Measurements from ENCODE around the gene SPDEF.

SPDEF gene

DNA sequence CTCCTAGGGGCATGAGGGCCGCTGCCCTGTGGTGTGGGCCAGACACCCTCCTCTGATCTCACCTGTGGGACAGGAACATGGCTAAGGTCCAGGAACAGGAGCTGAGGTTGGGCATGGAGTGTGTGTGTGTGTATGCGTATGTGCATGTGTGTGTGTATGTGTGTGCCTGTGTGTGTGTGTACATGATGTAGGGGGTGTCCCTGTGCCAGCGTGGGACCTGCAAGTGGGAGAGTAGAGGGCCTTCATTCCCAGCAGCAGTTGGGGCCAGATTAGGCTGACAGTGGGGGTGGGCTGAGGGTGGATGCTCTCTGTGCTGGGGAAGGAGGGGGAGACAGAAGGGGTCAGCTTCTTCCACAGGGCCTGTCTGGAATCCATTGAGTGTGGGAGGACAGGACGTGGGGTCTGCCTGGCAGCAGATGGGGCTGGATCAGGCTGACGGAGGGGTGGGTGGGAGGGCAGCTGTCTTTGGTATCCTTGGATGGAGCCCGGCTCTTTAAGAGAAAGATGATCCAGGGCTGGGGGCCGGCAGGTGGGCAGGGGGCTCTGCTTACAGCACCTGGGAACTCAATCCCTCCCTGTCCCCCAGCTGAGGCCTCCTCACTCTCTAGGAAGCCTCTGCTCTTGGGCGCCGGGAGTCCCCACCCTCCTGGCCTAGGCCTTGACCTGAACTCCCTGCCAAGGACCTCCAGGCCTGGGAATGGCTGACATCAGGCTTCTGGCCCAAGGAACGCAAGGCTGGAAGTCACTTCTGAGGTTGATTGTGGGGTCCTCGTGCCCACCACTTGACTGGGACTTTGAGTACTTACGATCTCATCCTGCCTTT is 44.0 kb downstream of the SPDEF start:
- no peak for DNase-seq

DNA sequence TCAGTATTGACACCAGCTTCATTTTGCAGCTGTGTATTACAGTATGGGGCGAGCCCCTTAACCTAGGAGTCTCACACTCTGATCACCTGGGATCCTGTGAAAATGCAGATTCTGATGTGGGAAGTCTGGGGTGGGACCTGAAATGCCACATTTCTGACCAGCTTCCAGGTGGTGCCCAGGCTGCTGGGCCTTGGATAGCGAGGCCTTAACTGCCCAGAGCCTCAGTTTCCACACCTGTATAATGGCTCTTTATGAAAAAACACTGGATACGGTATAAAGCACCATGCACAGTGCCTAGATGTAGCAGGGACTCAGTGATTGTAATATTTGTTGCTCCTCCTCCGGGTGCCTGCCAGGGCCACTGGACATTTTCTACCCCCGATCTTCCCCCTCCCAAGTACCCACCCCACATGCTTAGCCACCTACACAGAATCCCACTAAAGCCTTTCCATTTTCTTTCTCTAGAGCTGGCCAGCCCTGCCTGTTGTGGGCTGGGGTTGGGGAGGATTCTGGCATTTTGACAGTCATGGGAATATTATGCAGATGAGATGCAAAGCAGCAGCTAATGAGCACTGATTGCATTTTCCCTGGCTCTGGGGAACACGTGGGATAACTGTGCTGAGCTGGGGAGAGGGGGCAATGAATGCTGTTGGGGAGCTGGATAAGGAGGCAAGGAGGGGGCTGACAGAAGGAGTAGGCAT is 44.8 kb downstream of the SPDEF start:
- DNase-seq = no peak

DNA sequence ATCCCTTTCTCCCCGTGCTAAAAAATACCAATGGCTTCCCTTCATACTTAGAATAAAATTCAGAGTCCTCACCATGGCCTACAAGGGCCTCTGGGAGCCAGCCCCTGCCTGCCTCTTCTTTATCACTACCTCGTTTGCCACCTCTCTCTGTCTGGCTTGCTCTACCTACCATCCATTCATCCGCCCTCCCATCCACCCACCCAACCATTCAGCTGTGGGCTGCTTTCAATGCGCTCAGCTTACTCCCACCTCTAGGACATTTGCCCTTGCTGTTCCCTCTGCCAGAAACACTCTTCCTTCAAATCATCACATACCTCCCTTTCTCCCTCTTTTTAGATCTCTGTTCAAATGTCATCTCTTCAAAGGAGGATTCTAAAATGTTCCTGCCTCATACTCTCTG is 45.8 kb downstream of the SPDEF start:
- no peak for DNase-seq

DNA sequence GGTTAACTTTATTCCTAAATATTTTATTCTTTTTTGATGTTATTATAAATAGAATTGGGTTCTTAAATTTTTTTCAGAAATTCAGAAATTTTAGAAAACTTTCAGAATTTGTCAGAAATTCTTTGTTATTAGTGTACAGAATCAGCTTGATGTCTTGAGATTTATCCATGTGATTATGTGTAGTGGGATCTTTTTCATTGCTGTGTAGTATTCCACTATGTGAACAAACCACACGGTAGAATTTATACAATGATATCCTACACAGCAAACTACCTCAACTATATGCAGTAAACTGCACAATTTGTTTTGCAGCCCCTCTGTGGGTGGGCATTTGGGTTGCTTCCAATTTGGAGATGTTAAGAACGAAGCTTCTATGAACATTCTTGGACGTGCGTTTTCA is 46.3 kb downstream of the SPDEF start:
- DNase-seq = no peak

DNA sequence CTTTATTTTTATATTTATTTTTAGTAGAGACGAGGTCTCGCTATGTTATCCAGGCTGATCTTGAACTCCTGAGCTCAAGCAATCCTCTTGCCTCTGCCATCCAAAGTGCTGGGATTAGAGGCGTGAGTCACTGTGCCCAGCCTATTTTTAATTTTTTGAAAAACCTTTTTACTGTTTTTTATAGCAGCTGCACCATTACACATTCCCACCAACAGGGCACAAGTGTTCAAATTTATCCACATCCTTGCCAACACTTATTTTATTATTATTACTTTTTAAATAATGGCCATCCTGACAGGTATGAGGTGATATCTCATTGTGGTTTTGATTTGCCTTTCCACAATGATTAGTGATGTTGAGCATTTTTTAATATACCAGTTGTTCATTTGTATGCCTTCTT is 47.7 kb downstream of the SPDEF start:
- no peak for DNase-seq

DNA sequence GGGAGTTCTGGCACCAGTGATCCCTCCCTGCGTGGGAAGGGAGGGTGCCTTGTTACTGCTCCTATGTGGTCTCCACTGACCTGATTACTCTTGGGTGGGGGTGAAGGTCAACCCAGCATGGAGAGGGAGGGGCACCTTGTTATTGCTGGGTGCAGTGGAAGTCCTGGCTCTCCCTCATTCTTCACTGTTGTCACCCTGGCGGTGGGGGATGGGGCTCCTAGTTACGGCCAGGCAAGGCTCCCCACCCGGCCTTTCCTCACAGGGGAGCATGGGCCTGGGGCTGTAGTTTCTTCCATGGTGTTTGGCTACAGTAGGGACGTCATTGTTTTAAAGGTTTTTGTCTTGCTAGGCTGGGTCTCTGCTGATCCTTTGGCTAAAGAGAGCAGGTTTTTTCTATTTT is 49.4 kb downstream of the SPDEF start:
- DNase-seq = no peak

DNA sequence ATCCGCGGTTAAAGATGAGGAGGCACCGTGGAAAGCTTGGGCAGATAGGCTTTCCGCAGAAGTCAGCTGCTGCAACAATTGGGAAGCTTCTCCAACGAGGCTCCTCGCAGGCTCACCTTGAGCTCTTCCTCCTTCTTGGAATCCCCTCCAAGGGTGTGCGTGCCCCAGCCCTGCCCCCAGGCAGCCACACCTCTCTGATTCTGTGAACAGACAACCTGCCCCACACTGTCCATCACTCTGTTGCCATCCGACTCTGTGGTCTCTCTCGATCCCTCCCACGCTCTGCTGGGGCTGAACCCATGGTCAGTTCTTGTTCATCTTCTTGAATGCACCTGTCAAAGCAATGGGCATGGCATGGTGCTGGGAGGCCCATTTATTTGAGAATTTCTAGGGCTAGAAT is 58.7 kb downstream of the SPDEF start:
- DNase-seq = no peak

DNA sequence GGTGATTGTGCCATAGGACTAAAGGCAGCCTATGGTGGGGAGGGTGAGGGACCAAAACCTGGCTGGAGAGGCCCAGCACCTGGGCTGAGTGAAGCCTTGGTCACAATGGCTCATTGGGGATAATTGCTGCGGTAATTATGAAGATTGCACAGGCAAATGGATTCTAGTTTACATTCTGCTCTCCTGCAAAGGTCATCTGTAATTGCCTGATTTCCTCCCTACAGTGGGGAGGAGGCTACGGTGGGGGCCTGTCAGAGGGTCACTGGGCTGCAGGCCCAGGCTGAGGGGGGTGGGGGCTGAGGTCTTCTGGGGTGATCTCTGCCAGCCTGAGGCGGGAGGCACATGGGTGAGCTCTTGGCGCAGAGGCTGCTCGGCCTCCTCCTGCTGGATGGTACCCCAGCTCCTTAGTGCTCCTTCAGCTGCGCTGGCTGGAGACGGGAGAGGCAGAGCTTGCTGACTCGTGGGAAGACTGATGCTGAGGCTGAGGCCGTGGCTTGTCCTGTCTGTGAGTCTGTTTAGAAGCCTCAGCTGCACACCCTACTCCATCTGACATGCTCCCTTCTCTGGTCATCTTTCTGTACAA is 59.9 kb downstream of the SPDEF start:
- no peak for DNase-seq

DNA sequence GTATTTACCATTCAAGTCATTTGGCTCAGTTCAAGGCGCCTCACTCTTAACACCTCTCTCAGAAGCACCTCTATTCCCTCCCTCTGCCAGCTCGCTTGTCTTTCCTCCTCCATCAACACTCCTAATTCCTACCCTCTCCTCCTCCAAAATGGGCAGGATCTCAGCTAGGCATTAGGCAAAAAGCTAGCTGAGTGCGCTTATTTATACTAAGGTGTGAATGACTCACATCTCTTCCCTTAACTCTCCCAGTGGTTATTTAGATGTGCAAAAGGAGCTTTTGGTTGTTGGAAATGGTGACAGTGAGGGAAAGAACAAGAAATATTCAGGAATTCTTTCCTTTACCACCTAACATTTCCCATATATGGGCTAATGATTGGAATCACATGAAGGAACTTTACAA is 61.2 kb downstream of the SPDEF start:
- DNase-seq = no peak

DNA sequence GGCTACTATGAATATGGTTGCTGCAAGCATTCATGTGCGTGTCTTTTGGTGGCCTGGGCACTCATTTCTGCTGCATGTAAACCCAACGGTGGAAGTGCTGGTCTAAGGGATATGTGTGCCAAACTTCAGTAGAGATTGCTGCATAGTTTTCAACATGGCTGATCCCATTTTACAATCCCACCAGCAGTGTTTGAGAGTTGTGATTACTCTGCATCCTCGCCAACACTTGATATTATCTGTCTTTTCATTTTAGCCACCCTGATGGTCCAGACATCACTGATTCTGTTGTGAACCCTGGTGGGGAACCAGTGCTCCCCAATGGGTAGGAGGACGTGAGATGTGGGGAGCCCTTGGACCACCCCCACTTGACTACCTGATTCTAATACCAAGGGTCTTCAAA is 62.8 kb downstream of the SPDEF start:
- DNase-seq = no peak

DNA sequence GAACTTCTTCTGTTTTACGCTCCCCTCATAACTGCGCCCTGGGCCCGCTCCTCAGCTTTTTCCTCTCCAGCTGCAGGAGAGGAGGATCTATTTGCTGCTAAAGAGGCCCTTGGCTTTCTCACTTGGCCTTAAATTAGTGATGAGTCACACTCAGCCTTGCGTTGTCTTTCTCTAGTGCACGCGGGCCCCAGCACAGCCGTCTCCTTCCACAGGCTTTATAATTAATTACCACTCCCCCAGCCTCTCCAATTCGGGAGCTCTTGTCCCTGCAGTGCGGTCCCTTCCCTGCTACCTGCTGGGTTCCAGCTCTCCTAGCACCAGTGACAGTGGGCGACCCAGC is 65.1 kb downstream of the SPDEF start:
- DNase-seq = no peak

DNA sequence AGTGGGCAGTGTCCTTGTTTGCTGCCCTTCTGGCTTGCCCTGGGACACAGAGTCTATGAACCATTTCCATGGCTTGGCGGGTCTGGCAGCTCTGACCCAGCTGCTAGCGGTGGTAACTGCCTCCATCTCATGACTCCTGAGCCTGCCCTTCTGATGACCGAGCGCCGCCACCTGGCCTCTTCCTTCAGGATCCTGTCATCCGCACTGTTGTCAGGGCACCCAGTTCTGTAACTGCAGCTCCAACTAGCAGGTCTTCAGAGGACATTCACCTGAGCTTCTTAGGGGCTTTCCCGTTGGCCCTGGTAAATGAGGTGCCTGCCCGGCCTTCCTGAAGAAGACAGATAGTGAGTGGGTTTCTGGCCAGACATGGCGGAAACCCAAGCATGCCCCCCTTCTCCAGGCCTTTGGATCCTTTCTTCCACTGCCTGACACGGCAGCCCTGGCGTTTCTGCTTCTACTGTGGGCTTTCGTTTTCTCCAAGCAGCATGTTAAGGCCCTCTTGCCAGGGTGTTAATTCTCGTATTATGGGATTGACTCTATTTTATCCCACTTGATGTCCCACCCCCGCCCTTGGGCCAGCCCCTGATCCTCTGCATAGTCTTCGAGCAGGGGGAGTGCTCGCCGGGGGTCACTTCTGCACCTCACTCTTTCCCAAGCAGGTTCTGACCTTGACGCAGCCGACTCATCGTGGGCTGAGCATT is 65.6 kb downstream of the SPDEF start:
- no peak for DNase-seq

DNA sequence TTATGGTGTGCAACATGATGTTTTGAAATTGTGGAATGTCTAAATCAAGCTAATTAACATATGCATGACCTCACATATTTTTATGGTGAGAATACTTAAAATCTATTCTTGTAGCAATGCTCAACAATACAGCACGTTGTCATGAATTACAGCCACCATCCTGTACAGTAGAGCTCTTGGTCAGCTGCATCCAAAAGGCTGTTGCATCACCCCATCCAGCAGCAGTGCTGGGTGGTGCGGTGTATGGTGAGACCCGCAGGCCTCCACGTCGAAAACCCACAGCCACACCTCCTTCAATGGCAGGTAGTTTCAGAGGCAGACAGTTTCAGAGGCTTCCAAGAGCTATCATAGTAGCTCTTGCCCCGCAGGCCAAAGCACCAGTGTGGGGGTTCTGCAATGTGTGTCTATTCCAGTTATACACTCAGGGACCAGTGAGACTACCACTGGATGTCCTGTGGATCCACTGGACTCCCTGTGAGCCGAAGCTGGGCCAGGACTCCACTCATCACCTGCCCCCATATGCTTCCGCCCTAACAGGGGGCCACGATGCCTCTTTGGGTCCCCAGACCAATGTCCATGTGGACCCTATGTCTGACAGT is 66.8 kb downstream of the SPDEF start:
- no peak for DNase-seq

Data from activated CD4-positive, alpha-beta T cell treated with anti-CD3 and anti-CD28 coated beads, Interleukin-2, amount 50 U/mL, for 16 hours (primary cell).